Stimulated activated CD4-positive, alpha-beta T cell treated with anti-CD3 and anti-CD28 coated beads, Interleukin-2, amount 100 ng/mL, for 48 hours (primary cell): ENCODE results near the gene CABLES1.
"Not testable (repeated sequence)": the region's sequence is repeated elsewhere in the genome, so short reads cannot be mapped to it uniquely, and the experiment has no call there.

Experiments
- DNase-seq, 2 donors: peaks; one replicate each; pipeline ENCODE4 v3.0.0-alpha.2; 2020

The CABLES1 gene

DNA sequence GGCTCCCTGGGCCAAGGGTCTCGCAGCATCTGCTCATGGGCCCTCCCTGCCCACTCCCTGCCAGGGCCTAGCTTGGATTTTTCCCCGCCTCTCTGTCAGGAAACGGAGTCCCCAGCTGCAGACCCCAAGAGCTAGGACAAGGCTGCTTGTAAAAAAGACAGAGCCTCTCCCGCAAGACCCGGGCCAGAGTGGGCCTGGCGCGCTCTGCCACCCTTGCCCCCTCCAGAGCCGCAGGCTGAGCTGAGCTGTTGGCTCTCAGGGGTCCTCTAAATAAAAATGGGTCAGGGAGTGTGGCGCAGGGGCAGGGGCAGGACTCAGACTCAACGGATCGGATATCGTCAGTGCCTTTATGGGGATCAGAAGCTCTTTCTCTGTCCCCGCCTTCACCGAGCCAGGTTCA is 112.6 kb downstream of the CABLES1 start:
- DNase-seq = no peak

DNA sequence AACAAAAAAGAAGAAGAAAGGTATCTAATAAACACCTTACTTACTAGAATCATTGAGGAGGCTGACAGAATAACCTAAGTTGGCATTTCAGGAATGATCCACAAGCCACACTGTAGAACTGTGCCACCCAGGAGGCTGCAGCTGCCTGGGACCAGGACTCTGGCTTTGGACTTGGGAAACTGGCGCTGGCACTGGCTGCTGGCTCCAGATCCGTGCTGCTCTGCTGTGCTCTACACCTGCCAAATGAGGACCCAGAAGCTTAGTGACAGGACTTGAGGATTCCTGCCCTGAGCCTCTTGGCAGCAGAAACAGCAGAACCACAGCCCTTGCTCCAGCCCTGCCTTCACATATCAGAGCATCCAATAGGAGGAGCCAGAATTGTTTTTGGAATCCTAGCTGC is 113.5 kb downstream of the CABLES1 start:
- no peak for DNase-seq

- DNase-seq = no peak
These were observed 114.1 kb downstream of the CABLES1 start for GRCh38 chr18:23249348-23249747.

DNA sequence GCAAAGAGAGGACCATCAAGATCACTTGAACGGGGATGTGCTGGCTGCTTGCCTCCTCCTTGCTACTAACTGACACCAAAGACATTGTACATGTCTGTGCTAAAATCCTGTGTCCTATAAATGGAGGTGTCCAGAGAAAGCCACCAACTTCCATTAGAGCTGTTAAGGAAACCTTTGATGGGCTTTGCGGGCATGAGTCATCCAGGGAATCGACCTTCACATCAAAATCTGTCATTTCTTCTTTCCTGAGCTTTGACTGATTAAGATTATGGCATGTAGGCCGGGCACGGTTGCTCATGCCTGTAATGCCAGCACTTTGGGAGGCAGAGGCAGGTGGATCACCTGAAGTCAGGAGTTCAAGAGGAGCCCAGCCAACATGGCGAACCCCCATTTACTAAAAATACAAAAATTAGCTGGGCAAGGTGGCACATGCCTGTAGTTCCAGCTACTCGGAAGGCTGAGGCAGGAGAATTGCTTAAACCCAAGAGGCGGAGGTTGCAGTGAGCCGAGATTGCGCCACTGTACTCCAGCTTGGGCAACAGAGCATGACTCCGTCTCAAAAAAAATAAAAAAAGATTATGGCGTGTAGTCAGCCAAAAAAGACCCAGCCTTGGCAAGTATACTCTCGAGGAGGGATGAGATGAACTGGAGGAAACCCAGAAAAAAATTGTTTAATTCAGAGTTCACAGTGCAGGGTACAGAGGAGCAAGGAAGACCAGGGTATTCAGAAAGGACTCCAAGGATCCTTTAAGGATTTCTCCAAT is 115.8 kb downstream of the CABLES1 start:
- no peak for DNase-seq

DNA sequence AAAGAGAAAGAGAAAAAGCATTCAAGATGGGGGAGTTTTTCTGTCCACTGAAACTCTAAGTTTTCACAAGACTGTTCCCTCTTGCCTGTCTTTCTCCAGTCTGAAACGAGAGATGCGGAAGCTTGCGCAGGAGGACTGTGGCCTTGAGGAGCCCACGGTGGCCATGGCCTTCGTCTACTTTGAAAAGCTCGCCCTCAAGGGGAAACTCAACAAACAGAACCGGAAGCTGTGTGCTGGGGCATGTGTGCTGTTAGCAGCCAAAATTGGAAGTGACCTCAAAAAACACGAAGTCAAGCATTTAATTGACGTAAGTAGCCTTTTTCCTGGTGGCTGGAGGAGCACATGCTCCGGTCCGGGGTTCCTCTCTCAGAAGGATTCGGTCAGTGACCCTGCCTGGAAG is 118.3 kb downstream of the CABLES1 start:
- no peak for DNase-seq

- DNase-seq = no peak
These were observed 121.9 kb downstream of the CABLES1 start for GRCh38 chr18:23257137-23257536.

GRCh38 chr18:23257686-23258565 is 122.6 kb downstream of the CABLES1 start:
- DNase-seq = no peak

DNA sequence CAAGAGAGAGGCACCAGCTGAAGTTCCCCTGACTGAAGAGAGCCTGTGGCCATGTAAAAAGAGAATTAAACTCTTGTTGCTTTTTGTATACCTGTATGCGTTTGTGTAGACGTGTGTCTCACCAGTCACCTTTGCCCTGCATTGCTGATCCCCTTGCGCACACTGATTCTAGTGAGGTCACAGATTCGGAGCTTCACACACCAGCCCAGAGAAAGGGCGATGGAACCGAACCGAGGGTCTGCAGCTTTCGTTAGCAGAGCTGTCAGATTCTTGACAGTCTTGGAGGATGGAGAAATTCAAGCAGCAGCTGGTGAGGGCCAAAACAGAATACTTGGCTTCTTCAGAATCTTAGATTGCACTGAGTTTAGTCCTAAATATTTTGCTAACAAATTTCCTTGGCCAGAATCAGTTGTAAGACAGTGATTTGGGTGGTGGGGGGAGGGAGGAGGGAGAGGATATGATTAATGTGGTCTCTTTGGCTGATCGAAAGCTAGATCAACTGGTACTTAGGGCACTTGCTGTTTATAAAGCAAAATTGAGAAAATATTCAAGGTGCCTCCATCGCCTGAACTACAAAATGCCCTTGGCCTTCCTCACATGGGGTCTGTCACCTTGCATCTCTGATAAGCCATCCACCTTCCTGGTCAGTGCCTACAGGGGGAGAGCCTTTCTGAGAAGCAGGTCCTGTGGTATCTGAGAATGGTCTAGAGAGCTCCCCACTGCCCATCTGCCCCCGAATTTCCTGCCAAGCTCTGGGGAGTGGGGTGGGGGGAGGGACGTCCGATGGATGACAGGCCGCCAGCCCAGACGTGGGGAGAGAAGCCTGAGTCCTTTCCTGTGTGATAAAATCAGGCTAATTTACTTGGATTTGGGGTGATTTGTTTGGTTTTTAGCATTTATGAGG is 123.5 kb downstream of the CABLES1 start:
- DNase-seq = no peak

DNA sequence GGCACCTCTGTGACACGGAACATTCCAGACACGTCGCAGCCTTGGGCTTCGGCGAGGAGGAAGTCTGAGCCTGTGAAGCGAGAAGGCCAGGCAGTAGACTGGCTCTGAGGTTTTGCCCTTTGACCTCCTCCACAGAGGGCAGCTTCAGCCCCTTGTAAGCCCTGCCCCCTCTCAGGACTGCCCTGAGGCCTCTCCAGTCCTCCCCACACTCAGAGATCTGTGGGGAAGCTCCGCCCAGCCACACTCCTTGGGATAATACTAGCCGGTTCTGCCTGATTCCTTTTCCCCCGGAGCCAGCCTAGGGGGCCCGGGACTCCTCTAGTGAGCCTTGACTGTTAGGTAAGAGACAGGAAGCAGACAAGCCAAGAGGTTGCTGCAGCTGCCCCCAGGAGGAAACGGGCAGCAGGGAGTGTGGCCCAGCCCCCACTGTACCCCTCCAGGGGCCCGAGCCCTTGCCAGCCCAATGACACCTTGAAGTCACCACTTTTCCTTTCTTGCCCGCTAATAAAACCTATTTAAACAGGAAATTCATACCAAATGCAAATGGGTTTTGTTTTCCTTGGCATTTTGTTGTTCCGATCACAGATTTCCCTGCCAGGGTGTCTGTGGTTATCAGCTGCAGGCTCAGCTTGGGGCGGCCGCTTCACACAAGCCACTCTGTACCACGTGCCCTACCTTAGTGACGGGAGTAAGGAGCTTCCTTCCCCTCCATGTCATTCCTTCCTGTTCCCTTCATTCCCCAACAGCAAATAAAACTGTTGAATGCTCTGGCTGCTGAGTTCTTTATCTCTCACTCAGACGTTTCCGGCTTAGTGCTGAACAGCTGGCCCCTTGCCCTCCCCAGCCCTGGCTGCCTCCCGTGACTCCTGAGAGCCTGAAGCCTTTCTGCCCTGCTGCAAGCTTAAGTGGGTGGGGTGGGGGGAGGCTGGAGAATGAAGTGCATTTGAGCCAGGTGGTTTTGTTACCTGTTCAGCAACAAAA is 124.7 kb downstream of the CABLES1 start:
- peak in 1 of 2 donors; percentile 9 for DNase-seq

- no peak for DNase-seq
These were observed 125.8 kb downstream of the CABLES1 start for GRCh38 chr18:23260926-23261590.

- no peak for DNase-seq
These were observed 128.4 kb downstream of the CABLES1 start for GRCh38 chr18:23263551-23264235.

- DNase-seq = no peak
These were observed 130.6 kb downstream of the CABLES1 start for GRCh38 chr18:23265682-23266399.

- DNase-seq = no peak
These were observed 131.6 kb downstream of the CABLES1 start for GRCh38 chr18:23266717-23267446.

DNA sequence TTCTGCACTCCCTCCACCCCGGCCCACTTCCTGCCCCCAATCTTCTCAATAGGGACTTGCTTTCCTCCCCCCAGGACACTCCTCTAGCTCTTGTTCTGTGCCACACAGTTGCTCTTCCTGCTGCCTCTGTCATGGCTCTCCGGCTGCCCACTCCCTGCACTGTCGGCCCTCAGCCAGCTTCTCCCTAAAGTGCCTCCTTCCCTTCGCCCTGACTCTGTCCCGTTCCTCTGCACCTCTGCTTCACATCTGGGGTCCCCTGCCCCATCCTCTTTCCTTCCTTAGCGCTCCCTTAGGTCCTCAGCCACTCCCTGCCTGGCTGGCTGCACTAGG is 132.1 kb downstream of the CABLES1 start:
- DNase-seq = no peak

- DNase-seq = no peak
These were observed 133.4 kb downstream of the CABLES1 start for GRCh38 chr18:23268641-23269040.

GRCh38 chr18:23269068-23269467 is 133.8 kb downstream of the CABLES1 start:
- not testable (repeated sequence) for DNase-seq

- no peak for DNase-seq
These were observed 134.6 kb downstream of the CABLES1 start for GRCh38 chr18:23269928-23270327.

DNA sequence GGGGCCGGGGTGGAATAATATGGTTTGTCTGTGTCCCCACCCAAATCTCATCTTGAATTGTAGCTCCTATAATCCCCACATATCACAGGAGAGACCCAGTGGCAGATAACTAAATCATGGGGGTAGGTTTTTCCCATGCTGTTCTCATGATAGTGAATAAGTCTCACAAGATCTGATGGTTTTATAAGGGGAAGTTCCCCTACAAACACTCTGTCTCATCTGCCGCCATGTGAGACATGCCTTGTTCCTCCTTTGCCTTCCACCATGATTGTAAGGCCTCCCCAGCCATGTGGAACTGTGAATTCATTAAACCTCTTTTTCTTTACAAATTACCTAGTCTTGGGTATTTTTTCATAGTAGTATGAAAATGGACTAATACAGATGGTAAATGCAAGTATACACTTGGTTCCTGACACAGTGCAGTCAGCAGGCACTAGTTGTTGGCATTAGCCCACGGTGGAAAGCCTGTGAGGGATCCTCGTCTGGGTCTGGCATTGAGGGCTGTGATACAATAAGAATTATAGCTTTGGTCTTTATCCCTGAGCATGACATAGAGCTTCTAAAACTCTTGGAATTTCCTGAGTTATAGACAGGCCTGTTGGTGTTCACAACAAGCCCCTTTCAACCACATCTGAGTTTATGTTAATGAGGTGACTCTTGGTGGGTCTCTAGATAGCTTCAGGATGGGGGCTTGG is 135.8 kb downstream of the CABLES1 start:
- no peak for DNase-seq
